Glutamatergic neuron (in vitro differentiated cells): ENCODE data around the gene LEPR. TPM values are rescaled to one million over a fixed set of nuclear protein-coding genes. Genes with fewer than 3 reads are reported as not detected.

ENCODE experiments used
- DNase-seq: peaks from one replicate; pipeline ENCODE4 v3.0.0; 2022
- H3K27ac Mint-ChIP-seq: one replicate; pipeline ENCODE4 v1.8.0; 2020; ENCODE audit warnings: mild to moderate bottlenecking, mixed read lengths, inconsistent platforms; ENCODE audit not compliant: unreplicated experiment
- H3K27me3 Mint-ChIP-seq: one replicate; pipeline ENCODE4 v1.8.0; 2020; ENCODE audit warnings: mild to moderate bottlenecking, moderate library complexity, mixed read lengths, inconsistent platforms; ENCODE audit not compliant: unreplicated experiment
- H3K36me3 Mint-ChIP-seq: one replicate; pipeline ENCODE4 v1.8.0; 2020; ENCODE audit warnings: mild to moderate bottlenecking, mixed read lengths, inconsistent platforms; ENCODE audit not compliant: unreplicated experiment
- H3K4me1 Mint-ChIP-seq: one replicate; pipeline ENCODE4 v1.8.0; 2020; ENCODE audit warnings: mild to moderate bottlenecking, low read depth, mixed read lengths, inconsistent platforms; ENCODE audit not compliant: unreplicated experiment
- H3K4me3 Mint-ChIP-seq: one replicate; pipeline ENCODE4 v1.8.0; 2020; ENCODE audit warnings: mild to moderate bottlenecking, mixed read lengths, inconsistent platforms; ENCODE audit not compliant: unreplicated experiment
- H3K9me3 Mint-ChIP-seq: one replicate; pipeline ENCODE4 v1.8.0; 2020; ENCODE audit warnings: mild to moderate bottlenecking, moderate library complexity, mixed read lengths, inconsistent platforms; ENCODE audit not compliant: unreplicated experiment
- total RNA-seq: library from RNA; stranded (reverse); fragmentation: NEBNext Ultra II Directional; extraction: Animal tissue kit (Norgen Biotek cat#: 25700); gene quantifications from one replicate; pipeline ENCODE4 v1.2.1, GENCODE V29; 2021; ENCODE audit not compliant: unreplicated experiment
- TF ChIP-seq, protein P1 (sequence below): fragments of 200-600 bp; sonication (generic); IDR thresholded peaks from one replicate; pipeline ENCODE4 v1.5.0; 2021; ENCODE audit not compliant: partially characterized antibody, unreplicated experiment

The LEPR gene
- total RNA-seq, 1 donor from 2014 or later = 6.8 TPM

DNA sequence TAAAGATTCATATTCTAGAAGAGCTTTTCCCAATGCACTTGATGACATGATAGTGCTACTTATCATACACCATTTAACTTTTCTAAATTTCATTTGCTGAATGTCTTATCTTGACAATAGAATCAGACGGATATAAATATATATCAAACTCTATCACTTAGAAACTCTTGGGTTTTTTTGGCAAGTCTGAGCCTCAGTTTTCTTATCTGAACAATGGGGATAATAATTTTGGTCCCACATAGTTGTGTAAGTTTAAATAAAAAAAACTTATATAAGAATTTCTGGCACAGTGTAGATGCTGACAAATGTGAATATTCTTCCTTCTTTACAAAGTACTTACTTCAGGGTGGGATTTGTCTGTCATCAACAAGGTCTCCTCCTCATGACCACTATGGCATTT is 21.5 kb upstream of the LEPR start:
- TF ChIP-seq, protein P1, sequence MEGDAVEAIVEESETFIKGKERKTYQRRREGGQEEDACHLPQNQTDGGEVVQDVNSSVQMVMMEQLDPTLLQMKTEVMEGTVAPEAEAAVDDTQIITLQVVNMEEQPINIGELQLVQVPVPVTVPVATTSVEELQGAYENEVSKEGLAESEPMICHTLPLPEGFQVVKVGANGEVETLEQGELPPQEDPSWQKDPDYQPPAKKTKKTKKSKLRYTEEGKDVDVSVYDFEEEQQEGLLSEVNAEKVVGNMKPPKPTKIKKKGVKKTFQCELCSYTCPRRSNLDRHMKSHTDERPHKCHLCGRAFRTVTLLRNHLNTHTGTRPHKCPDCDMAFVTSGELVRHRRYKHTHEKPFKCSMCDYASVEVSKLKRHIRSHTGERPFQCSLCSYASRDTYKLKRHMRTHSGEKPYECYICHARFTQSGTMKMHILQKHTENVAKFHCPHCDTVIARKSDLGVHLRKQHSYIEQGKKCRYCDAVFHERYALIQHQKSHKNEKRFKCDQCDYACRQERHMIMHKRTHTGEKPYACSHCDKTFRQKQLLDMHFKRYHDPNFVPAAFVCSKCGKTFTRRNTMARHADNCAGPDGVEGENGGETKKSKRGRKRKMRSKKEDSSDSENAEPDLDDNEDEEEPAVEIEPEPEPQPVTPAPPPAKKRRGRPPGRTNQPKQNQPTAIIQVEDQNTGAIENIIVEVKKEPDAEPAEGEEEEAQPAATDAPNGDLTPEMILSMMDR = no peak
- H3K9me3 Mint-ChIP-seq = no peaks in the 10 kb centered on the region
- no peak overlapping the region for H3K4me3 Mint-ChIP-seq
- H3K4me1 Mint-ChIP-seq = no peaks in the 10 kb centered on the region
- no peaks in the 10 kb centered on the region for H3K27me3 Mint-ChIP-seq
- H3K27ac Mint-ChIP-seq = no peak overlapping the region
- DNase-seq = no peak
- H3K36me3 Mint-ChIP-seq = no peaks in the 10 kb centered on the region

DNA sequence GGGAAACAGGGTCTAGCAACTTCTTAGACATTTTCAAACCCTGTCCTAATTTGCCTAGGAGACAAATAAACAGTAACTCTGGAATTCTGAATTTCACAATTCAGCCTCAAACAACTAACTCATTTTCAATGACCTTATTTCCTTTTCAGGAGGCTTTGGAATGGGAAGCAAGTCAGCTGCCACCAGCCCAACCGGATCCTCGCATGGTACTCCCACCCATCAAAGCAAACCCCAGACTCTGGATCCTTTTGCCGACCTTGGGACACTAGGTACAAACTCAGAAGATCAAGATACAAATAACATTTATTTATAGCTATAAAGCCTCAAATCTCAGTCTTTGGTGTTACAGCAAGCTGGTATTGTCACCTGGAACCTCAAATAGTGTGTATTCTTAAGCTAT is 18.9 kb upstream of the LEPR start:
- Mint-ChIP-seq H3K27me3 (no peaks in the 10 kb centered on the region), H3K9me3 (no peaks in the 10 kb centered on the region), H3K4me3 (no peak overlapping the region), H3K36me3 (no peaks in the 10 kb centered on the region), H3K4me1 (no peaks in the 10 kb centered on the region), H3K27ac (no peak overlapping the region)
- no peak for DNase-seq
- TF ChIP-seq, protein P1 = no peak

DNA sequence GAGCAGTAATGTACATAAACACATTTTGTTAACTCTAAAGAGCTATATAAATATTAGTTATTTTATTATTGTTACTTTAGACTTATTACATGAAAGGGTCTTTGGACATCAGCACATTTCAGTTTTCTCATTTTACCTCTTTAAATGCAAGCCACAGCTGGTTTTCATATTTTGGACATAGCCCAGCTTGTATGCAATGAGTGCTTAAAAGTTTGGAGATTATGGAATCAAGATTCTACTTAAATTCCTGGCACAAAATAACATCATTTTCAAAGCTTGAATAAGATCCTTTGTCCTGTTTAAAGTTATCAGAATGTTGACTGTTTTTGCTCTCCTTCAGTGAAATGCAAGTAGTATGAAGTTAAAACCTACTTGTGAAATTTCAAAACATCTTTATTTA is 15.5 kb upstream of the LEPR start:
- H3K4me3 Mint-ChIP-seq = no peak overlapping the region
- H3K9me3 Mint-ChIP-seq = no peaks in the 10 kb centered on the region
- no peaks in the 10 kb centered on the region for H3K27me3 Mint-ChIP-seq
- DNase-seq = no peak
- TF ChIP-seq, protein P1 = no peak
- peaks cover 3% of the 10 kb centered on the region for H3K36me3 Mint-ChIP-seq
- no peak overlapping the region for H3K27ac Mint-ChIP-seq
- no peaks in the 10 kb centered on the region for H3K4me1 Mint-ChIP-seq

DNA sequence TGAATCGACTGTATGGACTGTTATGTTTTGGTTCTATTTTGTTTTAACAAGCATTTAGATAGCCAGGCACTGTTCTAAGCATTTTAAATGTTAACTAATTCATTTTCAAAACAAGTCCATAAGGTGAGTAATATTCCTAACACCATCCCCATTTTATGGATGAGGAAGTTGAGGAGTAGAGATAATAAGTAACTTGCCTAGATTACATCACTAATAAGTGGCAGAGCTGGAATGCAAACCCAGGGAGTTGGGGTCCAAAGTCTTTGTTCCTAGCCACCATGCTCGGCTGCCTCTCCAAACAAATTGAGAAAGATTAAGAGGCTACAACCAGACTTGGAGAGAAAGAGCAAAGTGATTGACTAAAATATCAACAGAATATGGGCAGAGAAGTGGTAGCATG is 12.6 kb upstream of the LEPR start:
- TF ChIP-seq, protein P1 = no peak
- Mint-ChIP-seq H3K27ac (no peak overlapping the region), H3K36me3 (peaks cover 3% of the 10 kb centered on the region), H3K4me3 (no peak overlapping the region), H3K4me1 (no peaks in the 10 kb centered on the region), H3K9me3 (no peaks in the 10 kb centered on the region), H3K27me3 (no peaks in the 10 kb centered on the region)
- DNase-seq = no peak

DNA sequence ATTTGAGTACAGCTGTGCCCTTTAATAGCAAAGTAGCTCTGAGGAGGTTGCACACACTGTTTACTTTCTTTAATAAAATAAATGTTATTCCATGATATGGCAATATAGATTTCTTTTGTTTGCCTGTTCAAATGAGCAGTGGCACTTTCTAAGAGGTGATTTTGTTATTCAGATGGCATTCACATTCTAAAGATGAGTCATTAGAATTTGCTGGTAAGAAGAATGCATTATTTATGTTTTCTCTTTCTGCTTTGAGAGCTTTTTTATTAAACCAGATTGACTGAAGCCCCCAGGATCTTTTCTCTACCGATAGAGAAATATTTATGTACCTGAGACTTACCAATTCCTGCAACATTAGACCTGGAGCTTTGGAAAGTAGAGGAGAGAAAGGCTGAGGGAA is 11.2 kb upstream of the LEPR start:
- Mint-ChIP-seq H3K27me3 (no peaks in the 10 kb centered on the region), H3K9me3 (no peaks in the 10 kb centered on the region), H3K4me3 (no peak overlapping the region), H3K4me1 (no peaks in the 10 kb centered on the region), H3K36me3 (peaks cover 3% of the 10 kb centered on the region), H3K27ac (no peak overlapping the region)
- TF ChIP-seq, protein P1 = no peak
- no peak for DNase-seq
